MM.1S (cell line): Measurements from ENCODE around the gene GLI1.

Experiments used
- EZH2phosphoT487 ChIP-seq: fragments of 300-600 bp; sonication (generic); IDR thresholded peaks from 2 replicates; pipeline ENCODE4 v1.6.1; 2018; ENCODE audit warnings: antibody characterized with exemption, low read length
- TF ChIP-seq, protein P1 (sequence below): fragments of 300-600 bp; sonication (generic); IDR thresholded peaks from 2 replicates; pipeline ENCODE4 v1.5.1; 2016; ENCODE audit warnings: antibody characterized with exemption, low read length, mixed read lengths

DNA sequence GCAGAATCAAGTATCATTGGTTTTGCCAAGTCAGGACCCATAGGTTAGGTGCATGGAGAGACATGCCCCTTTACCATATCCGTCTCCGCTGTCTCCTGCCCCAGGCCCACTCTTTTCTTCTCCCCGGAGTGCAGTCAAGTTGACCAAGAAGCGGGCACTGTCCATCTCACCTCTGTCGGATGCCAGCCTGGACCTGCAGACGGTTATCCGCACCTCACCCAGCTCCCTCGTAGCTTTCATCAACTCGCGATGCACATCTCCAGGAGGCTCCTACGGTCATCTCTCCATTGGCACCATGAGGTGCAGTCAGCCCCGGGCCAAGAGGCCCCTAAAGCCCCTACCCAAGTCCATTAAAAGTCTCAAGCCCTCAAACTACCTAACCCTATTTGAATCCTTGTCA, 5.0 kb downstream of the GLI1 start:
- TF ChIP-seq, protein P1, sequence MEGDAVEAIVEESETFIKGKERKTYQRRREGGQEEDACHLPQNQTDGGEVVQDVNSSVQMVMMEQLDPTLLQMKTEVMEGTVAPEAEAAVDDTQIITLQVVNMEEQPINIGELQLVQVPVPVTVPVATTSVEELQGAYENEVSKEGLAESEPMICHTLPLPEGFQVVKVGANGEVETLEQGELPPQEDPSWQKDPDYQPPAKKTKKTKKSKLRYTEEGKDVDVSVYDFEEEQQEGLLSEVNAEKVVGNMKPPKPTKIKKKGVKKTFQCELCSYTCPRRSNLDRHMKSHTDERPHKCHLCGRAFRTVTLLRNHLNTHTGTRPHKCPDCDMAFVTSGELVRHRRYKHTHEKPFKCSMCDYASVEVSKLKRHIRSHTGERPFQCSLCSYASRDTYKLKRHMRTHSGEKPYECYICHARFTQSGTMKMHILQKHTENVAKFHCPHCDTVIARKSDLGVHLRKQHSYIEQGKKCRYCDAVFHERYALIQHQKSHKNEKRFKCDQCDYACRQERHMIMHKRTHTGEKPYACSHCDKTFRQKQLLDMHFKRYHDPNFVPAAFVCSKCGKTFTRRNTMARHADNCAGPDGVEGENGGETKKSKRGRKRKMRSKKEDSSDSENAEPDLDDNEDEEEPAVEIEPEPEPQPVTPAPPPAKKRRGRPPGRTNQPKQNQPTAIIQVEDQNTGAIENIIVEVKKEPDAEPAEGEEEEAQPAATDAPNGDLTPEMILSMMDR = no peak
- TF ChIP-seq EZH2phosphoT487 = no peak
